GM21447 (cell line): Measurements from ENCODE around the gene SMC6.
A peak's percentile ranks its signal among the peaks of the same experiment; 100 is the strongest.

ENCODE experiments used
- ATAC-seq: cut with Tn5 transposase; IDR thresholded peaks from one replicate; pipeline ENCODE4 v1.9.1; 2021; ENCODE audit not compliant: unreplicated experiment

Gene SMC6

DNA sequence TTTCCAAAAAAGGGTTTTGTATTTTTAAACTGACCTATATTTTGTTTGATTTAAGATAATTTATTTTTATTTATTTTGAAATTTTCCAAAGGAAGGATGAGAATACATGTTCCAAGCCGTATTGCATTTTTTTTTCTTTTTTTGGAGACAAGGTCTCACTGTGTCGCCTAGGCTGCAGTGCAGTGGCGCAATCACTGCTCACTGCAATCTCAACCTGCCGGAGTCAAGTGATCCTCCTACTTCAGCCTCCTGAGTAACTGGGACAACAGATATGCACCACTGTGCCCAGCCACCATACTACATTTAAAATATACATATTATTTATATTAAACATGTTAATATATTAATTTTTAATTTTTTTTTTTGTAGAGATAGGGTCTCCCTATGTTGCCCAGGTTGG lies 15.3 kb upstream of the SMC6 start:
- no peak for ATAC-seq

DNA sequence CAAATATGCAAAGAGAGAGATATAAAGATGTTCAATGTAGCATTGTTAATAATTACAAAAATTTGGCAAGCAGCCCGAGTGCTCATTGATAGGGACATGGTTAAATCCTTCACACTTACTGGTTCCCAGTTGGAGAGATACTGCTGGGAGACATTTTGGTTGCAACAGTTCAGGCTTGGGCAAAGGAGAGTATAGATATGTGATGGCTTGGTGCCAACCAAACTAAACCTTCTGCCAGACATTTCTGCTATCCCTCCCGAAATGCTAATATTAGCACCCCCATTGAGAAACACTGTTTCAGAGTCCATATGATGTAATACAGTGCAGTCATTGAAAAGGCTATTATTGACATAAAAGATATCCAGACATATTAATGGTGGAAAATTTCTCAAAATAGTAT lies 11.8 kb upstream of the SMC6 start:
- no peak for ATAC-seq

DNA sequence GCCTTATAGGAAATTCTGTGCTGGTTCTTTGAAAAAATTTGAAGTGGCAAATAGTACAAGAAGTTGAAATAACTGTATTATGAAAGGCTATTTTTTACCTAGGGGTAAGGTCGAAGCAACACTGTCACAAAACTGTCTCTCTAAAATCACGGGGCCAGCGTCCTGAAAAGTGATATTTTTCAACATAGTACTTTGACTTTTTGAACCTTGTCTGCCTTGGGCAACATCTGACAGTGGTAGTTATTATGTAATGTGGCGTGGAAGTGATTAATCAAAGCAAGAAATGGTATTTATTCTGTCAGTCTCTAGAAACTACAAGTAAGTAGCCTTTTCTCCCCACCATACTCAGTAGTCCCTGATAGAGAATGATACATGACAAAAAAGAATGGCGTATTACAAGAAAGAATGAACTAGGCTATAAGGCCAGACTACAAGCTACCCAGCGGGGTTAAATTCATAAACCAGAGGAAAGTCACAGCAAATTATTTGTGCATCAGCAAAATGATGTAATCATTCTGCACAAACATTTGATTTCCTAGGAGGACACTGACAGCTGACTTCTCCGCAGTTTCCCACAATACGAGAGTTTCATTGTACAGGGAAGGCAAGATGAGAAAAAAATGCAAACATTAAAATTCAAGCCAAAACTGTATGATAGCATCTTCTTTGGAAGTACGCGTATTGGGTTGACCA lies 10.2 kb upstream of the SMC6 start:
- ATAC-seq: no peak

DNA sequence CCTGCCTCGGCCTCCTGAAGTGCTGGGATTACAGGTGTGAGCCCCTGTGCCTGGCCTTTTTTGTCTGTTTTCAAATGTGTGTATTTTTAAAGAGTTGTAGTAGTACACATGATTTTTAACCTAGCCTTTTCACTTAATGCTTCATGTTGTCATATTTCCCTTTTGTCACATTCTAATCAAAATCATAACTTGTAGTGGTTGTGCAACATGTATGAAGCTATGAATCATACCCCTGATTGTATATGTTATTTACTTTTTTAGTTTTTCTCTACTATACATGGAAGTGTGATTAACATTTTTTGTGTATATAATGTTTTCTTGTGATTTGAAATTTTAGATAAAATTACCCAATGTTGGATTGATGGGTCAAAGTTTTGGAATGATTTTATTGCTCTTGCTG lies 8.8 kb upstream of the SMC6 start:
- ATAC-seq: no peak

DNA sequence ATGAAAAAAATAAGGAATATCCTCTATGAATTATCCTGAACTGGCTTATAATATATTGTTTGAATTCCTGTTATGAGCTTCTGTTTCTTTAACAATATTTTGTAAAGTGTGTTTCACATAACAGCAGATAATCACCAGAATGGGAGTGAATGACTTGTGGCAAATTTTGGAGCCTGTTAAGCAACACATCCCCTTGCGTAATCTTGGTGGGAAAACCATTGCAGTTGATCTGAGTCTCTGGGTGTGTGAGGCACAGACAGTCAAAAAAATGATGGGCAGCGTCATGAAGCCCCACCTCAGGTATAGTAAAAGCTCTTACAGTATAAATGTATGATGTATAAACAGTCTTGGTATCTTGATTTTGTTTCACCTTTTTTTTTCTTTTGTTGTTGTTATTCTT lies 6.2 kb upstream of the SMC6 start:
- no peak for ATAC-seq

DNA sequence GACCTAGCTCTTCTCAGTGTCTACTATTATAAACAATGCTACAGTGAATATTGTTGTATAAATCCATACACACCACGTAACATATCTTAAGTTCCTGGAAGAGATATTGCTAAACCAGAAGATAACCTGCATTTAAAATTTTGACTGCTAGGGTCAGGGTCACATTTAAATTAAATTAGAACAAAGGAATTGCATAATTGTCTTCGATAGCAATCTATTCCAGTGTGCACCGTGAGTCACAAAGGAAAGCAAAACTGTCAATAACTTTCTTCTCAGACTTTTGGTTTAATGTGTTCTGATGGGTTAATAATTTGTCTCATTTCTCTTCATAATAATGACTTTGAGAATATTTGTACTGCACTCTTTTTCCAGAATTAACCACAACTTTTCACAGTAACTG lies 4.5 kb upstream of the SMC6 start:
- no peak for ATAC-seq

DNA sequence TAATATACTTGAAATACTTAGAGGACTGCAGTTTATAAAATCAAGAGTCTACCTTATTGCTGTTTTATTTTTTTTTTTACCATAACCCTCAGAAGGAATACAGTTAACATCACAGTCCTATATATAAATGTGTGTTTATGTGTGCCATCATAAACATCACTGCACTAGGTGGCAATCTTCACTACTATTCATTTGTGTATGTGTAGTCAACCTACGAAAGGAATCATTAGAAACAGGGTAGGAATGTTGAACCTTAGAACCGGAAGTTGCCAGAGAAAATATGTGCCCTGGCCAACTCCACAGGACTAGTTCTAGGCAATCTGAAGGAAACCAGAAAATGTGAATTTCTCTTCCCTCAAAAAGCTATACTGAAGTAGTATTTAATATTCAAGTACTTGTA lies 3.7 kb upstream of the SMC6 start:
- no peak for ATAC-seq

DNA sequence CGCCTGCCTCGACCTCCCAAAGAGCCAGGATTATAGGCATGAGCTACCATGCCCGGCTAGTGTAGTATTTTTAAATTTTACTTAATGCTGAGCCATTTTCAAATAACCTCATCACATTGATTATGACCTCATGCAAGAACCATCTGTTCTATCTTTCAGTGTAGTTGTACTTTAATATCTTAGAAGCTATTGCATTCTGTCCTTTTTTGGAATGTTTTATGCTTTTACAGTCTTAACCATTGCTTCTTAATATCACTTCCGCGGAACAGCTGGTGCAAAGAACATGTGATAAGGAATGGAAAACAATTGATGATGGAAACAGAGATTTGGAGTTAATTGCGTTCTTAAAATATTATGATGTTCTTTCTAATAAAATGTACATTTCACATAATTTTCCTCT lies 3.1 kb upstream of the SMC6 start:
- no peak for ATAC-seq

DNA sequence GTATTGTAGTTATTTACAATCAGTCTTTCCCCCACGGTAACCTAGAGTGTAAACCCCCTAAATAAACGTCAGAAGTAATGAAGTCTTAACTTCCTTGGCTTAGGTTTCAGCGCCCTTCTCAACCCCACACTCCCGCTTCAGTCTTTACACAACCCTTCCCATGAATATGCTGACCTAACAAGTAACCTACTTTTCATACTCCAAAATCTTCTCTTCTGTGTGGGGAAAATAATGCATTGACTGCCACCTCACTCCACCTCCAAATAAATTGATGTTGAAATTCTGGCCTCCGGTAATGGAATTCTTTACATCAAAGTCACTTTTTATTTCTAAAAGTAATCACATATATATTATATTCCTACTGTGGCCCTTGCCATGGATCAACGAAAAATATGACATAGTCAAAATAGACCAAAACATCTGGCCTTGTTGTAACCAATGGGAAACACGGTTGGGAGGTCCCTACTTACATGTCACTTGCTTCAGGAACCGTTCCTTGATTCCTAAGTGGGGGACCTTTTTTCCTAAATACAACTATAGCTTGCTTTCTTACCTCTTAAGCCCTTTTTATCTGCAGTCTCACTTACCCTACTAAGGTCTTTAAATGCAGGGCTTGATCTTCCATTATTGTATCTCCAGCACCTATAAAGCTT lies 1.3 kb upstream of the SMC6 start:
- no peak for ATAC-seq

DNA sequence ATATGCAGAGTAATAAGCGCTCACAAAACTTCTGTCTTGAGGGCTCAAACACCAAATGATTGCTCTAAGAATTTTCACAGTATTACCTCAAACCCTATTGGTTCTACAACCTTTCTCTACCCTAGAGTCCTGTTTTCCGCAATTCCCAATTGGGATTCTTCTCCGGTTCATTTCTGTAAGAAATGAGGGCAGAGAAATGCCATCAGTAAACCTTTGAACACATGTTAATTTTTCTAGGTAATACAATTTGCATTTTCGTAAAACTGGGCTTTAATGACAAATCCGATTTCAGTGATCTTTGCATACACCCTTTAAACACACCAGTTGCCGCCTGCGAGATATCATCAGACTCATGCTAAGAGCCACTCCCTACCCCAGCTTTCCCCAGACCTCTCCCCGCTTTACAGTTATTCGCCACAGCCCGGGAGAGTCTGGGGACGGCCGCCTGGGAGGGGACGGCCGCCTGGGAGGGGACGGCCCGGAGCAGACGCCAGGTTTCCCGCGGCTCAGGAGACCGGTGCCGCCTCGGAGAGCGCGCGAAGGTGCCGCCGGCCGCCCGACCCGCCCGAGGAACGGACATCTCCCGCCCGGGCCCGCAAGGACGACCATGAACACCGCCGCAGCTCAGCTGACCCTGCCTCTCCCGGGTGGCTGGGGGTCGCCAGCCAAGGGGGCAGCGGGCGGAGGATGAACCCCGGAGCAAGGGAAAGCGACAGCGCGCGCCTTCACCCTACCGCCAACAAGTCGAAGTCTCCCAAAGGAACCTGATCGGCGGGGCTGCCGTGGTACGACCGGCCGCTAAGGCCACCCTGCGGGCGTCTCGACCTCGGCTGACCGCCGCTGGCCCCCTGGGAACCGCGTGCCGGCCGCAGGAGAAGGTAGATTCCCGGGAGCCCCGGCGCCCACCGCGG lies 463 bp downstream of the SMC6 start:
- ATAC-seq: peak; percentile 35

DNA sequence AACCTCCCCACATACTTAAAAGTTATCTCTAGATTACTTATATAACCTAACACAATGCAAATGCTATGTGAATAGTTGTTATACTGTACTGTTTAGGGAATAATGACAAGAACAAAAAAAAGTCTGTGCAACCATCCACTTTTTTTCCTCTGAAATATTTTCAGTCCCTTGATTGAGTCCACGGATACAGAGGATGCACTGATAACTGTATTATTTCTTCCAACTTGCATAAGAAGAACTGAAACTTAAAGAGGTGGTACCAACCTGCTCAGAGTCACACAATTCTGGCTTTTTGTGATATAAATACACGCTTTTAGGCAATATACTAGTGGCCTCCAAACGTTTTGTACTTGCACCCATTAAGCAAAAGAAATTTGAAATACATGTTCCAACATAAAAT lies 1.4 kb downstream of the SMC6 start:
- ATAC-seq: peak; percentile 18

DNA sequence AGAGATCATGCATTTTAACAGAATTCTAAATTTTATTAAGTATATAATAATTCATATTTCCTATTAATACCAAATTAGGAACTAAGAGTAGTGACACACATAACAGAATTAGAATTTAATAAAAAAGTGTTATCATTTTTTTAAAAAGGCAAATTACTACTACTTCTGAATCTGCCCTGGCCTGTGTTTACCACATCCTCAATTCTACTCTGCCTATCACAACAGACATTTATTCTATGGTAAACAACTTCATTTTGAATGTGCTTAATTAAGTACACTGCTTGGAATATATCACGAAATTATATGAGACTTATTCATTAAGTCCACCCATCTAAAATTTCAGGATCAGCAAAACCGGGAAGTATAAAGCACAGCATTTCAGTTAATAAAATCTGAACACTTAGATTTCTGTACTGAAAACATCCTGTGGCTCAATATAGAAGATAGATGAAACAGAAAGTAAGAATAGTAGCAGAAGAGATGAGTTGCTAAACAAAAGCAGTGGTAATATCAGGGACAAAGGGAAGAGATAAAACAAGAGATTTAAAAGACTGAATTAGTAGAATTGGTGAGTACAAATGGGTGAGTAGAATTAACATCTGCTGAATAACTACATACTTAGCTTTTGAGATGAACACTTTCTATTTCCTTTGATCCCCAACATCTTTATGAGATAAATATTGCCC lies 3.7 kb downstream of the SMC6 start:
- peak; percentile 21 for ATAC-seq

DNA sequence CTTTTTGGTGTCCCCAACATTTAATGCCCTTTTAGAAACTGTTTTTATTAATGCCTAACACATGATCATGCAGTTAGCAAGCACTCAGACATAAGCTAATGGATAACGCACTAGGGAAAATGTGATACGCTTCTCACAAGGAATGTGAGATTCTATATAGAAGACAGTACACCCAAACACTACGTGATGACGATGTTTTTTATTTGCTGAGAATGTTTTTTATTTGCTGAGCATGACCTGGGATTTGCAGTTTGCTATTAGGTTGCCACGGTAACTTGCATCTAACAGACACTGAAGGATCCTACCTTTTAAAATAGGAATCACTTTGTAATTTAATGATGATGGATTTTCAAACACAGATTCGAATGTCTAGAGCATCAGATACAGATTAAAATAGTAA lies 4.9 kb downstream of the SMC6 start:
- no peak for ATAC-seq

DNA sequence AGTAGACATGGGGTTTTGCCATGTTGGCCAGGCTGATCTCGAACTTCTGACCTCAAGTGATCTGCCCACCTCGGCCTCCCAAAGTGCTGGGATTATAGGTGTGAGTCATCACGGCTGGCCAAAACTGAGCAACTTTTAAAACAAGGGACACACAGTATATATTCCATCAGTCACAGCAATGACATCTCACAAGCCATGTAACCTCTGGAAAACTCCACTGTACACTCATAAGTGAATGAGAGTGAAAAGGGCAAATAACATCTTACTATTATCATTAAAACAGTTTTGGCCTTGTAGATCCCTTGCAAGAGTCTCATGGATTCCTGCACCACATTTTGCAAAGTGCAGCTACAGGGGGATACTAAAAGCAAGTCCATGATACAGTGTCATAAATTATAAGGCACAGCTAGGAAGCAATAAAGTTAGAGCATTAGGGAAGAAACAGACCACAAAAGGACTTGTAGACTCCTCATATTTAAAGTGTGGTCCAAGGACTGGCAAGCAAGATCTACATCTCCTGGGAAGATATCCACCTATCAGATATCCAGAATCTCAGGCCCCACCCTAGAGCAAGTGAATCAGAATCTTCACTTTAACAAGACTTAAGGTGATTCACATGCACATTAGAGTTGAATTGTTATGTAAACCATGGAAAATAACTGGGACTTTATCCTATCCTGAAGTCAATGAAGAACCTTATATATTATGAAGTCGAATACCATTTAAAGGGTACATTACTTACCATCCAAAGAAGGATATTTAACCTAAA lies 5.7 kb downstream of the SMC6 start:
- ATAC-seq: no peak

DNA sequence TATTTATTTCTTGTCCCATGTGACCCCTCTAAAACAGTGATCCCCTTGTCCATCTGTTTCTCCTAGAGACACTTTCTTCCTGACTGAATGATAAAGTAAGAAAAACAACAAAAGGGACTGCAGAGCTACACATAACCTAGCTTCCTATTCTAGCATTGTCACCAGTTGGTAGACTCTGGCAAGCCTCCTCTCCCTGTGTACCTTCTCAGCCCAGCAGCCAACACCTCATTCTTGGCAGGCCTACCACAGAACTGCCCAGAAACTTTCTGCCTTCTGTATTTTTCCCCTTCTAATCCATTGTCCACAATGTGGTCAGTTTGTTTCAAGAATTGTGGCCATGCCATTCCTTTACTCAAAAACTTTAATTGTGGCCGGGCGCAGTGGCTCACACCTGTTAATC lies 13.4 kb downstream of the SMC6 start:
- no peak for ATAC-seq

DNA sequence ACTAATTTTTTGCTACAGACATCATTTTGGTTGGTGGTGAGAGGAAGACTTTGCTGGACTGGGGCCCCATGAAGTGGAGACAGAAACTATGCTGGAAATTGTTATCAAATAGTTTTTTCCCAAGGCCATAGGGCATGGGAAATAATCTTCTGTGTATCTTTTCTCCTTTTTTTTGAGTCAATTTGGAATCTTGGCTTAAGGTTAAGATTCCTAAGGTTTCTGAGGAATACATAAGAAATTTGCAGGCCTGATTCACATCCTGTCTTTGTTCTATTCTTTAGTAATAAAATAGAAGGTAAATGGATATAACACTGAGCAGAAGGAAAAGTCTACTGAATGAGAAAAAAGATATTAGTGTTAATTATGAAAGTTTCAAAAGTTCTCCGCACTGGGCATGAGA lies 16.6 kb downstream of the SMC6 start:
- no peak for ATAC-seq

DNA sequence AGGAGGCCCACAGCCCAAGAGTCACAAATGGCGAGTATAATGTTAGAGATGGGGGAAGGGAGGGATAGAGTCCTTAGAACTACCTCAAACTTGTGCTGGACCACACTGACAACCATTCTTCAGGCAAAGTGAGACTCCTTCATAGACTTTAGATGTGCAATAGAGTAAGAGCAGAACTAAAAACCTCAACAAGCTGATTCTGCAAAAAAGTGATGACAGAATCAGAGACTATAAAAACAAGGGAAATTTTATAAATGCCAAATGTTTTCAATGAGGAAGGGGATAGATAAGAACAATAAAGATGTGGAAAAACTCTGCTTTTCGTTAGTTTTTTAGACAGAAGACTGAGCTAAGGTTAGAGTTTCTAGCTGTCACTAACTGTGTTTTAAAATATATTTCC lies 17.7 kb downstream of the SMC6 start:
- no peak for ATAC-seq

DNA sequence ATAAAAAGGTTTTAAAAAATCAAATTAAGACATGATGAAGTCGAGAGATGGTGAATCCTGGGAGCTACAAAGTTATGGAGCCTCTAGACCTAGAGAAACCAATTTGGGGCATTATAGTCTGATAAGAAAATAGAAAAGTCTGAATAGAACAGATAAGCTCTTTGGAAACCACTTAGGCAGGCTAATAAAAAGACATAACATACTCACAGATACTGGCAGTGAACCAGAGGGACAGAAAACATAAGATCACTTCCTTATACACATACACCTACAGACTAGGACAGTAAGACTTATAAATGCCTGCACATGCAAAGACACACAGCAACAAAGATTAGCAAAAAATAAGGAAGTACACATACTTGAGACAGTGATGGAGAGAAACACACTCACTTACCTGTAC lies 20.0 kb downstream of the SMC6 start:
- no peak for ATAC-seq

DNA sequence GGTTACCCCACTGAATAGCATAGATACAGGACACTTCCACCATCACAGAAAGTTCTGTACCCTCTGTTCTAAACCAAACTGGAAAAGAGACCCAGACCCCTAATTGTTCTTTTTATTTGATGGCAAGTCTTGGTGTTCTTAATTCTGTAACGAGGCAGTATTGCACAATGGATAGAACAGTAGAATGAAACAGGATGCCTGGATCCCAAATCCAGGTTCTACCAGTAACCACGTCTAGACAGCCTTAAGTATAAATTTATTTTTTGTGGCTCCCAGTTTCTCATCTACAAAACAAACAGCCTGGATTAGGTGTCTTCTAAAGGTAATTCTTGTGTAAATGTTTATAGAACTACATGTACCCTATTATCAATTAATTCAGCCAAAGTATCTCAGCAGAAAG lies 23.7 kb downstream of the SMC6 start:
- no peak for ATAC-seq

DNA sequence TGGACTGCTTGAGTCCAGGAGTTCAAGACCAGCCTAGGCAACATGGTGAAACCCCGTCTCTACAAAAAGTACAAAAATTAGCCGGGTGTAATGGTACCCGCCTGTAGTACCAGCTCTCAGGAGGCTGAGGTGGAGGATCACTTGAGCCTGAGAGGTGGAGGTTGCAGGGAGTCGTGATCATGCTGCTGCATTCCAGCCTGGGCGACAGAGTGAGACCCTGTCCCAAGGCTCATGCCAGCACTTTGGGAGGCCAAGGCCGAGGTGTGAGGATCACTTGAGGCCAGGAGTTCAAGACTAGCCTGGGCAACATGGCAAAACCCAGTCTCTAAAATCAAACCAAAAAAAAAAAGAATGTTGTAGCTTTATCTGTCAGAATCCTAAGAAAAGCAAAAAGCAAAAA lies 25.4 kb downstream of the SMC6 start:
- ATAC-seq: no peak
